ENCODE results near the gene TMEM255B. TPM values are rescaled to one million over a fixed set of nuclear protein-coding genes. Genes with fewer than 3 reads are reported as not detected.

TMEM255B gene
- total RNA-seq, 1 experiment from 2014 or later, result 4.7 TPM

- TF ChIP-seq CREB1 (CRISPR knock-in tag; IDR thresholded peaks at IDR 0.05), result no peak
- no peak for TF ChIP-seq AFF4 (CRISPR knock-in tag; IDR thresholded peaks at IDR 0.05; ENCODE audit: borderline replicate concordance)
- TF ChIP-seq MYBL2 (CRISPR knock-in tag; IDR thresholded peaks at IDR 0.05), result no peak
These were observed 72.0 kb downstream of the TMEM255B start (continued) for GRCh38 chr13:113831061-113831460.

GRCh38 chr13:113832205-113832604 lies 73.2 kb downstream of the TMEM255B start:
- Mint-ChIP-seq H3K27me3 (ENCODE audit: low read depth) (no peaks in the 10 kb centered on the region), H3K4me1 (peaks cover 7% of the 10 kb centered on the region), H3K36me3 (peaks cover 18% of the 10 kb centered on the region), H3K27ac (no peak overlapping the region), H3K4me3 (no peak overlapping the region), H3K9me3 (no peaks in the 10 kb centered on the region)
- ChIA-PET CTCF (no interaction called here), POLR2A (no interaction called here)
- ATAC-seq (no peak), DNase-seq (ENCODE audit: low spot score) (no peak)
- no peak for TF ChIP-seq PREB (CRISPR knock-in tag; IDR thresholded peaks at IDR 0.05; ENCODE audit: borderline replicate concordance)
- TF ChIP-seq TCF7 (CRISPR knock-in tag; IDR thresholded peaks at IDR 0.05; ENCODE audit: low read depth), result no peak
- TF ChIP-seq SMAD3 (CRISPR knock-in tag; IDR thresholded peaks at IDR 0.05; ENCODE audit: borderline replicate concordance), result no peak
- no peak for TF ChIP-seq JAZF1 (CRISPR knock-in tag; IDR thresholded peaks at IDR 0.05)
- no peak for TF ChIP-seq NR2C2 (CRISPR knock-in tag; IDR thresholded peaks at IDR 0.05)
- TF ChIP-seq MXD4 (CRISPR knock-in tag; IDR thresholded peaks at IDR 0.05; ENCODE audit: borderline replicate concordance), result no peak
- no peak for TF ChIP-seq ARID4B (CRISPR knock-in tag; IDR thresholded peaks at IDR 0.05; ENCODE audit: borderline replicate concordance)
- TF ChIP-seq HMGXB4 (CRISPR knock-in tag; IDR thresholded peaks at IDR 0.05), result no peak
- no peak for TF ChIP-seq ATF3 (CRISPR knock-in tag; conservative IDR thresholded peaks at IDR 0.05)
- no peak for TF ChIP-seq USF2 (CRISPR knock-in tag; IDR thresholded peaks at IDR 0.05)
- TF ChIP-seq AR (CRISPR knock-in tag; IDR thresholded peaks at IDR 0.05), result no peak
- no peak for TF ChIP-seq RELA (CRISPR knock-in tag; IDR thresholded peaks at IDR 0.05; ENCODE audit: borderline replicate concordance)
- TF ChIP-seq IRF1 (CRISPR knock-in tag; IDR thresholded peaks at IDR 0.05), result no peak
- no peak for TF ChIP-seq GABPB1 (CRISPR knock-in tag; IDR thresholded peaks at IDR 0.05)
- no peak for TF ChIP-seq ZSCAN18 (CRISPR knock-in tag; IDR thresholded peaks at IDR 0.05)
